GM19324 (cell line): Measurements from ENCODE around the gene LCN15.
"Not testable (repeated sequence)": the region's sequence is repeated elsewhere in the genome, so short reads cannot be mapped to it uniquely, and the experiment has no call there.

Source experiments
- ATAC-seq: cut with Tn5 transposase; IDR thresholded peaks from one replicate; pipeline ENCODE4 v1.9.1; 2021; ENCODE audit warnings: mild to moderate bottlenecking, moderate library complexity; ENCODE audit not compliant: unreplicated experiment, low FRiP score

The LCN15 gene

GRCh38 chr9:136757328-136757727 lies 7.0 kb downstream of the LCN15 start:
- no peak for ATAC-seq

GRCh38 chr9:136756836-136757235 lies 7.5 kb downstream of the LCN15 start:
- no peak for ATAC-seq

- ATAC-seq = no peak
These were observed 8.2 kb downstream of the LCN15 start for GRCh38 chr9:136756134-136756438.

GRCh38 chr9:136755302-136756133 lies 8.8 kb downstream of the LCN15 start:
- ATAC-seq = not testable (repeated sequence)

GRCh38 chr9:136754626-136755301 lies 9.6 kb downstream of the LCN15 start:
- no peak for ATAC-seq

GRCh38 chr9:136754059-136754572 lies 10.2 kb downstream of the LCN15 start:
- ATAC-seq = no peak

- no peak for ATAC-seq
These were observed 10.8 kb downstream of the LCN15 start for GRCh38 chr9:136753371-136754058.

- ATAC-seq = no peak
These were observed 12.5 kb downstream of the LCN15 start for GRCh38 chr9:136751814-136752213.

- no peak for ATAC-seq
These were observed 13.1 kb downstream of the LCN15 start for GRCh38 chr9:136751244-136751643.

- no peak for ATAC-seq
These were observed 13.8 kb downstream of the LCN15 start for GRCh38 chr9:136750526-136750925.

- no peak for ATAC-seq
These were observed 15.4 kb downstream of the LCN15 start for GRCh38 chr9:136748666-136749611.

- ATAC-seq = no peak
These were observed 16.1 kb downstream of the LCN15 start, which contains the start of gene LCN6 for GRCh38 chr9:136748201-136748600. Gene LCN6 (minus strand): TSS chr9:136748525. CDS start chr9:136748483, 42 bp downstream.

- no peak for ATAC-seq
These were observed 16.9 kb downstream of the LCN15 start for GRCh38 chr9:136747161-136748060.

GRCh38 chr9:136746621-136747020 lies 17.7 kb downstream of the LCN15 start:
- no peak for ATAC-seq

- no peak for ATAC-seq
These were observed 18.2 kb downstream of the LCN15 start for GRCh38 chr9:136746155-136746490.

- no peak for ATAC-seq
These were observed 18.7 kb downstream of the LCN15 start for GRCh38 chr9:136745389-136746154.

GRCh38 chr9:136744773-136745172 lies 19.5 kb downstream of the LCN15 start:
- no peak for ATAC-seq

GRCh38 chr9:136743639-136744211 lies 20.6 kb downstream of the LCN15 start:
- no peak for ATAC-seq
